ENCODE measurements around the gene WSB1.

The WSB1 gene

DNA sequence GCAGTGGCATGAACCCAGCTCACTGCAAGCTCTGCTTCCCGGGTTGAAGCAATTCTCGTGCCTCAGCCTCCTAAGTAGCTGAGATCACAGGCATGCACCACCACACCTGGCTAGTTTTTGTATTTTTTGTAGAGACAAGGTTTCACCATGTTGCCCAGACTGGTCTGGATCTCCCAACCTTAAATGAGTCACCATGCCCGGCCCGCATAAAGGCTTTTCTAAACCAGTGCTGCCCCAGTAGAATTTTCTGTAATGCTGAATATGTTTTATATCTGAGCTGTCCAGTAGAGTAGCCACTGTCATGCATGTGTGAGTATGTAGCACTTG lies 36.9 kb upstream of the WSB1 start:
- no peak overlapping the region for H3K9ac ChIP-seq (ENCODE audit: low read depth in 1 of 2, low read length in 2 of 2)
- H3K9me3 ChIP-seq (ENCODE audit: control insufficient read depth in 1 of 2, low read length in 2 of 2) = no peaks in the 10 kb centered on the region
- no peak overlapping the region for H3K4me3 ChIP-seq (ENCODE audit: low read depth in 1 of 2, low read length in 2 of 2)
- H3K27me3 ChIP-seq (ENCODE audit: control insufficient read depth in 1 of 2, insufficient read depth in 2 of 2, low read length in 2 of 2) = no peaks in the 10 kb centered on the region
- no peaks in the 10 kb centered on the region for H3K36me3 ChIP-seq (ENCODE audit: control insufficient read depth in 1 of 2, insufficient read depth in 2 of 2, low read length in 2 of 2)
- peaks cover 0 to 4% of the 10 kb centered on the region in 2 donors for H3K4me1 ChIP-seq (ENCODE audit: control insufficient read depth in 1 of 2, insufficient read depth in 2 of 2, low read length in 2 of 2)
- no peak overlapping the region for H3K27ac ChIP-seq (ENCODE audit: low read depth, low read length)

DNA sequence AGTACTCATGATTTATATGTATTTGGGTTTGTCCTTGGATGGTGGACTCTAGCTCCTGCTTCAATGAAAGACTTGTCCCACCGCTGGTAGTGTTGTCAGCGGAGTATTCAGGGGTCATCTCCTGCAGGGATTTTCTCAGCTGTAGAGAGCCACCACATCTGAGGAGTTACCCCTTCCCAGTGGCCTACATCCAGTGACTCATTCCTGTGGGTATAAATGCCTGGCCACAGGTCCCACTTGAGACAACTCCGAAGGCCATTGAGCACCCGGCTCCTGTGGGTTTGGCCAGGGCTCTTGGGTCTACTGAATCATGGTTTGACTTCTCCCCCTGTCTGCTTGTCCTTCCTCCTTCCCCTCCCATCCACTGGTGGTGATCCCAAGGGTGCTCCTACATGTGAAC lies 34.6 kb upstream of the WSB1 start:
- no peaks in the 10 kb centered on the region for H3K9me3 ChIP-seq (ENCODE audit: control insufficient read depth in 1 of 2, low read length in 2 of 2)
- H3K9ac ChIP-seq (ENCODE audit: low read depth in 1 of 2, low read length in 2 of 2) = no peak overlapping the region
- peaks cover 6% of the 10 kb centered on the region in 2 donors for H3K4me1 ChIP-seq (ENCODE audit: control insufficient read depth in 1 of 2, insufficient read depth in 2 of 2, low read length in 2 of 2)
- no peaks in the 10 kb centered on the region for H3K27me3 ChIP-seq (ENCODE audit: control insufficient read depth in 1 of 2, insufficient read depth in 2 of 2, low read length in 2 of 2)
- no peaks in the 10 kb centered on the region for H3K36me3 ChIP-seq (ENCODE audit: control insufficient read depth in 1 of 2, insufficient read depth in 2 of 2, low read length in 2 of 2)
- H3K27ac ChIP-seq (ENCODE audit: low read depth, low read length) = no peak overlapping the region
- H3K4me3 ChIP-seq (ENCODE audit: low read depth in 1 of 2, low read length in 2 of 2) = no peak overlapping the region

DNA sequence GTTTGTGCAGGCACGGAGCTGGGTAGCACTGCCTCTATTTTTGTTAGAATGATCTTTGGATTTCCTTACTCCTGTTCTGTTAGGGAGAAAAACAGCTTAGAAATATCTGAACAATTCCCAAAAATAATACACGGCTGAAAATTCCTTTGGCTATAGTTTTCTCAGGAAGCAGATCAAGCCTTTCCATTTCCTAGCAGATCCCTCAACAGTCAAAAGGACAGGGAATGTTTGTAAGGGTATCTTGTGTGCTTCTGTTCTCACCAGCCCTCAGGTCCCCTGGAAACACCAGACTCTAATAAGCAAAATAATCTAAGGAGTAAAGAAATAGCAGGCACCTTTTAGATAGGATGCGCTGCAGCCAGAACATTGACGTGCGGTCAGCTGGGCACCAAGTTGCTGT lies 30.5 kb upstream of the WSB1 start:
- H3K27me3 ChIP-seq (ENCODE audit: control insufficient read depth in 1 of 2, insufficient read depth in 2 of 2, low read length in 2 of 2) = no peaks in the 10 kb centered on the region
- H3K9me3 ChIP-seq (ENCODE audit: control insufficient read depth in 1 of 2, low read length in 2 of 2) = no peaks in the 10 kb centered on the region
- H3K4me3 ChIP-seq (ENCODE audit: low read depth in 1 of 2, low read length in 2 of 2) = no peak overlapping the region
- no peak overlapping the region for H3K9ac ChIP-seq (ENCODE audit: low read depth in 1 of 2, low read length in 2 of 2)
- H3K27ac ChIP-seq (ENCODE audit: low read depth, low read length) = no peak overlapping the region
- no peaks in the 10 kb centered on the region for H3K36me3 ChIP-seq (ENCODE audit: control insufficient read depth in 1 of 2, insufficient read depth in 2 of 2, low read length in 2 of 2)
- H3K4me1 ChIP-seq (ENCODE audit: control insufficient read depth in 1 of 2, insufficient read depth in 2 of 2, low read length in 2 of 2) = peaks cover 7 to 8% of the 10 kb centered on the region in 2 donors

DNA sequence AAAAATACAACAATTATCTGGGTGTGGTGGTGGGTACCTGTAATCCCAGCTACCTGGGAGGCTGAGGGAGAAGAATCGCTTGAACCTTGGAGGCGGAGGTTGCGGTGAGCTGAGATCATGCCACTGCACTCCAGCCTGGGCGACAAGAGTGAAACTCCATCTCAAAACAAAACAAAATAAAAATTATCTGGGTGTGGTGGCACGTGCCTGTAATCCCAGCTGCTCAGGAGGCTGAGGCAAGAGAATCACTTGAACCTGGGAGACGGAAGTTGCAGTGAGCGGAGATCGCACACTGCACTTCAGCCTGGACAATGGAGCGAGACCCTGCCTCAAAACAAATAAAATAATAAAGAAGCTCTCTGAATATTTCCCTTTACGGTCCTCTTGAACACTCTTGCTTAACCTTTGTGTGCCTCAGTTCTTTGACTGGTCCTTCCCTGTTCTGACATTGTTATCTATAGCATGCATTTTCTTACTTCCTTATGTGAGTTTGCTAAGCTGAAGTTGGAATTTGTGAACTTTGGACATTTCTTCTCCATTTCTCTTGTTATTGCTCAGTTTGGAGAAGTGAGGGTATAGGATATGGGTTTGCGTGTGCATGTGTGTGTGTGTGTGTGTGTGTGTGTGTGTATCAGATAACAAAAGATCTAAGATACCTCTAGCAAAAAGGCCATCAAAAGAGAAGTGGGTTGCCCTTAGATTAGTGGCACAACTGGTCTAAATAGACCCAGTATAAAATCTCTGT lies 29.7 kb upstream of the WSB1 start:
- Histone ChIP-seq H3K4me3 (ENCODE audit: low read depth in 1 of 2, low read length in 2 of 2) (no peak overlapping the region), H3K27me3 (ENCODE audit: control insufficient read depth in 1 of 2, insufficient read depth in 2 of 2, low read length in 2 of 2) (no peaks in the 10 kb centered on the region), H3K36me3 (ENCODE audit: control insufficient read depth in 1 of 2, insufficient read depth in 2 of 2, low read length in 2 of 2) (no peaks in the 10 kb centered on the region), H3K27ac (ENCODE audit: low read depth, low read length) (peak overlapping the region; percentile 7), H3K9ac (ENCODE audit: low read depth in 1 of 2, low read length in 2 of 2) (no peak overlapping the region), H3K9me3 (ENCODE audit: control insufficient read depth in 1 of 2, low read length in 2 of 2) (no peaks in the 10 kb centered on the region), H3K4me1 (ENCODE audit: control insufficient read depth in 1 of 2, insufficient read depth in 2 of 2, low read length in 2 of 2) (peaks cover 7 to 8% of the 10 kb centered on the region in 2 donors)

DNA sequence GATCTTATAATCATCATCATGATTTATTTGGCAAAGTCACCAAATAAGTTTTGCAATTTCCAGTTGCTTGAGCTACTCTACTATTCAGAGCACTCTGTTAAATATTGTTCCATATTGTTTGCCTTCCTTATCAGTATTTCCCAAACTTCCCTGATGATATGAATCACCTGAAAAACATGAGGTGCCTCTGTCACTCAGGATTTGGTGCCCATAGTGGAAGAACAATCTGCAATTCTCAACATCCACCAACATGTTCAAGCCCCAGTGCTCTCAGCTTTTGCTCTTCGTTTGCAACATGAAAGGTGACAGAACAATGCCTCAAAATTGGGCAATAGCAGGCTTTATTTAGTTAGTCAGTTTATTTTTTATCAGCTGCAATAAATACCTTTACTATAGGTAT lies 28.6 kb upstream of the WSB1 start:
- Histone ChIP-seq H3K9me3 (ENCODE audit: control insufficient read depth in 1 of 2, low read length in 2 of 2) (no peaks in the 10 kb centered on the region), H3K4me3 (ENCODE audit: low read depth in 1 of 2, low read length in 2 of 2) (no peak overlapping the region), H3K27me3 (ENCODE audit: control insufficient read depth in 1 of 2, insufficient read depth in 2 of 2, low read length in 2 of 2) (no peaks in the 10 kb centered on the region), H3K27ac (ENCODE audit: low read depth, low read length) (no peak overlapping the region), H3K36me3 (ENCODE audit: control insufficient read depth in 1 of 2, insufficient read depth in 2 of 2, low read length in 2 of 2) (no peaks in the 10 kb centered on the region), H3K9ac (ENCODE audit: low read depth in 1 of 2, low read length in 2 of 2) (no peak overlapping the region), H3K4me1 (ENCODE audit: control insufficient read depth in 1 of 2, insufficient read depth in 2 of 2, low read length in 2 of 2) (peaks cover 7 to 8% of the 10 kb centered on the region in 2 donors)

DNA sequence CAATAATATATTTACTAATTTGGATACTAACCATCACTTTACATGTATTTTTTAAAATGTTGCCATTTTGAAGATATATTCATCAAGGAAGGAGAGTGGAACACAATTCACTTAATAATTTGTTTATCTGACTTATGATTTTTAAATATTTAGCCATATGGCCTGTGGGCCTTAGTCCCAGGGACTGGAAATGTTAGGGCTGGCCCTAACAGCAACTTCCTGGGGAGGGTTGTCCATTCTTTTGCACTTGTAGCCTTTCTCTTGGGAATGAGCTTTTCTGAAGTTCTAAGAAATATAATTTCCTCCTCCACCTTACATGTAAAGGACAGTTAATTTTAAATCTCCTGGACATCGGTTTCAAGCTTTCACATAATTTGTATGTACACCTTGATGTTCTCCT lies 27.7 kb upstream of the WSB1 start:
- no peaks in the 10 kb centered on the region for H3K27me3 ChIP-seq (ENCODE audit: control insufficient read depth in 1 of 2, insufficient read depth in 2 of 2, low read length in 2 of 2)
- no peaks in the 10 kb centered on the region for H3K9me3 ChIP-seq (ENCODE audit: control insufficient read depth in 1 of 2, low read length in 2 of 2)
- no peaks in the 10 kb centered on the region for H3K36me3 ChIP-seq (ENCODE audit: control insufficient read depth in 1 of 2, insufficient read depth in 2 of 2, low read length in 2 of 2)
- H3K4me1 ChIP-seq (ENCODE audit: control insufficient read depth in 1 of 2, insufficient read depth in 2 of 2, low read length in 2 of 2) = peaks cover 7 to 8% of the 10 kb centered on the region in 2 donors
- H3K9ac ChIP-seq (ENCODE audit: low read depth in 1 of 2, low read length in 2 of 2) = no peak overlapping the region
- no peak overlapping the region for H3K4me3 ChIP-seq (ENCODE audit: low read depth in 1 of 2, low read length in 2 of 2)
- no peak overlapping the region for H3K27ac ChIP-seq (ENCODE audit: low read depth, low read length)

DNA sequence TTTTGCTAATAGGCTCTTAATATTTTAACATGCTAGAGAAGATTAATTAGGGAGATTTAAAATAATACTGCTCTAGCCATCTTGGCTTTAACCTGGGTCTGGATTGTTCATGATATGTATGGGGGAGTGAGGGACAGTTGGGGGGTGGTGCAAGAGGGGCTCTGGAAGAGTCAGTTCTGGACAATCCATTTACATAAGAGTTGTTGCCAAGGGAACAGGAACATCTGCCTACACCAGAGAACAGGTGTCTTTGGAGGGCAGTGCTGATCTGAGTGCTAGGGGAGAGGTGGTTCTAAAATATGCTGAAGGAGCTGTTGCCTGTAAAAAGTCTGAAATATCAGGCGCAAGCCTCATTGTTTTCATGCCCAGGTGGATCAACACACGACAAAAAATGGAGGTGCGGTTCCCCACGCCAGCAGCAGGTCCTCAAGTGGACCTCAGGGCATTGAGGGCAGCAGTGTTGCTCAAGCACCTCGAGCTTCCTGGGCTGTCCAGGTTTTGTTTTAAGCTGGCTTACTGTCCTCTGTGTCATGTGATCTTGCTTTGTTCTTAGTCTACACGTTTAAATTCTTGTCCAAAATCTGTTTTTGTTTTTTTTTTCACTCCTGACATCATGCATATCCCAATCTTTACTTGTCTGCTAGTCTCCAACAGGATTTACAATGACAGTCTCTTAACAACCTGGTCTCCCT lies 25.4 kb upstream of the WSB1 start:
- H3K27me3 ChIP-seq (ENCODE audit: control insufficient read depth in 1 of 2, insufficient read depth in 2 of 2, low read length in 2 of 2) = no peaks in the 10 kb centered on the region
- peaks cover 7 to 8% of the 10 kb centered on the region in 2 donors for H3K4me1 ChIP-seq (ENCODE audit: control insufficient read depth in 1 of 2, insufficient read depth in 2 of 2, low read length in 2 of 2)
- H3K36me3 ChIP-seq (ENCODE audit: control insufficient read depth in 1 of 2, insufficient read depth in 2 of 2, low read length in 2 of 2) = no peaks in the 10 kb centered on the region
- no peaks in the 10 kb centered on the region for H3K9me3 ChIP-seq (ENCODE audit: control insufficient read depth in 1 of 2, low read length in 2 of 2)
- H3K4me3 ChIP-seq (ENCODE audit: low read depth in 1 of 2, low read length in 2 of 2) = no peak overlapping the region
- no peak overlapping the region for H3K9ac ChIP-seq (ENCODE audit: low read depth in 1 of 2, low read length in 2 of 2)
- no peak overlapping the region for H3K27ac ChIP-seq (ENCODE audit: low read depth, low read length)

DNA sequence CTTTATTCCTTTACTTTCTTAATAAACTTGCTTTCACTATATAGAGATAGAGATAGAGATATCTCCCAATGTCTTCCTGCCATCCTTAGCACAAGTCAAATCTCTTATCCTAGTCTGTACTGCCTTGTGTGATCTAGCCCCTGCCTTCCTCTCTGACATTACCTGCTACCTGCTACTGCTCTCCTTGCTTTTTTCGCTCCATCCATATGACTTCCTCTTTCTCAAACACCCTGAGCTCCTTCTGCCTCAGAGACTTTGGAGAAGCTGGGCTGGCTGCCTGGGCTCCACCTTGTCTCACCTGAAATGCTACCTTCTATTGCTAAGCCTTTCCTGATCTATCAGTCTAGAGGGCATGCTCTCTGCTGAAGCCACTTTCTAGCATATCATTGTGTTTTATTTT lies 24.7 kb upstream of the WSB1 start:
- Histone ChIP-seq H3K36me3 (ENCODE audit: control insufficient read depth in 1 of 2, insufficient read depth in 2 of 2, low read length in 2 of 2) (no peaks in the 10 kb centered on the region), H3K4me3 (ENCODE audit: low read depth in 1 of 2, low read length in 2 of 2) (no peak overlapping the region), H3K9ac (ENCODE audit: low read depth in 1 of 2, low read length in 2 of 2) (no peak overlapping the region), H3K4me1 (ENCODE audit: control insufficient read depth in 1 of 2, insufficient read depth in 2 of 2, low read length in 2 of 2) (peaks cover 2 to 8% of the 10 kb centered on the region in 2 donors), H3K27me3 (ENCODE audit: control insufficient read depth in 1 of 2, insufficient read depth in 2 of 2, low read length in 2 of 2) (no peaks in the 10 kb centered on the region), H3K27ac (ENCODE audit: low read depth, low read length) (no peak overlapping the region), H3K9me3 (ENCODE audit: control insufficient read depth in 1 of 2, low read length in 2 of 2) (no peaks in the 10 kb centered on the region)

DNA sequence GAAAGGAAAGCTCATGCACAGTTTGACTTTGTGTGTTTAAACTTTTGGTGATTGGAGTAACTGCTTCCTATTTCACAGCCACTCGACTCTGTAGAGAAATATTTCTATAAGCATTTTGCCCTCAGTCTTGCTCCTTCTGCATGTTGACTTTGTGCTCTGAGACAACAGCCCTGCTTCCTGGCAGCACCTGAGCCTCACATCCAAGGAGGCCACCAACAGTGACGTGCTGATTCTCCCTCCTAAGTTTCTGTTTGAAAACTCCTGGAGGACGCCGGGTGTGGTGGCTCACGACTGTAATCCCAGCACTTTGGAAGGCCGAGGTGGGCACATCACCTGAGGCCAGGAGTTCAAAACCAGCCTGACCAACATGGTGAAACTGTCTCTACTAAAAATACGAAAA lies 23.9 kb upstream of the WSB1 start:
- H3K36me3 ChIP-seq (ENCODE audit: control insufficient read depth in 1 of 2, insufficient read depth in 2 of 2, low read length in 2 of 2) = no peaks in the 10 kb centered on the region
- H3K4me3 ChIP-seq (ENCODE audit: low read depth in 1 of 2, low read length in 2 of 2) = no peak overlapping the region
- H3K27ac ChIP-seq (ENCODE audit: low read depth, low read length) = no peak overlapping the region
- peaks cover 0 to 4% of the 10 kb centered on the region in 2 donors for H3K4me1 ChIP-seq (ENCODE audit: control insufficient read depth in 1 of 2, insufficient read depth in 2 of 2, low read length in 2 of 2)
- no peaks in the 10 kb centered on the region for H3K27me3 ChIP-seq (ENCODE audit: control insufficient read depth in 1 of 2, insufficient read depth in 2 of 2, low read length in 2 of 2)
- no peaks in the 10 kb centered on the region for H3K9me3 ChIP-seq (ENCODE audit: control insufficient read depth in 1 of 2, low read length in 2 of 2)
- H3K9ac ChIP-seq (ENCODE audit: low read depth in 1 of 2, low read length in 2 of 2) = no peak overlapping the region

DNA sequence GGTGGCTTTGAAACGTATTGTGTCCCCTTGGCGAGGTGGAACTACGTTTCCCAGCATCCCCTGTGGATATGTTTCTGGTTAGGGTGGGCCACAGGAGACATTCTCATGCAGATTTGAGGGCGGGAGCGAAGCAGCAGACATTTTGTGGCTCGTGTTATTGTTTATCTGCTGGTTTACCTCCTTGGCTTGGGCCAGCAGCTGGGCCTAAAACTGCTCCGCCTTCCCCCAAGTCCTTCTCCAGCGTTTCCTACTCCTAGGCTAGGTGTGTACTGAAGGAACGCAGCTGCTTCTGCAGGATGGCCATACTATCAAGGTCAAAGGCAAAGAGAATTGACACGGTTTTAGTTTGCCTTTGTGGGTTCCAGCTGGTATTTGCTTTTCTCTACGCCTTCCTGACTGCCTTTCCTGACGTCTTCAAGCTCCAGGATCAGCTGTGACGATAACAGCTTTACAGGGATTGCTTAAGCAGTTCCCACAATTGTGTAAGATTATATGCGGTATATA lies 17.2 kb upstream of the WSB1 start:
- Histone ChIP-seq H3K9me3 (ENCODE audit: control insufficient read depth in 1 of 2, low read length in 2 of 2) (no peaks in the 10 kb centered on the region), H3K27ac (ENCODE audit: low read depth, low read length) (no peak overlapping the region), H3K27me3 (ENCODE audit: control insufficient read depth in 1 of 2, insufficient read depth in 2 of 2, low read length in 2 of 2) (no peaks in the 10 kb centered on the region), H3K9ac (ENCODE audit: low read depth in 1 of 2, low read length in 2 of 2) (no peak overlapping the region), H3K36me3 (ENCODE audit: control insufficient read depth in 1 of 2, insufficient read depth in 2 of 2, low read length in 2 of 2) (no peaks in the 10 kb centered on the region), H3K4me3 (ENCODE audit: low read depth in 1 of 2, low read length in 2 of 2) (no peak overlapping the region), H3K4me1 (ENCODE audit: control insufficient read depth in 1 of 2, insufficient read depth in 2 of 2, low read length in 2 of 2) (no peaks in the 10 kb centered on the region)
